ENCODE data around the gene MED16. TPM values are rescaled to one million over a fixed set of nuclear protein-coding genes. Genes with fewer than 3 reads are reported as not detected.

Gene MED16
- total and polyA plus RNA-seq, 8 donors = 16.7 to 126 (median 74.0) TPM

DNA sequence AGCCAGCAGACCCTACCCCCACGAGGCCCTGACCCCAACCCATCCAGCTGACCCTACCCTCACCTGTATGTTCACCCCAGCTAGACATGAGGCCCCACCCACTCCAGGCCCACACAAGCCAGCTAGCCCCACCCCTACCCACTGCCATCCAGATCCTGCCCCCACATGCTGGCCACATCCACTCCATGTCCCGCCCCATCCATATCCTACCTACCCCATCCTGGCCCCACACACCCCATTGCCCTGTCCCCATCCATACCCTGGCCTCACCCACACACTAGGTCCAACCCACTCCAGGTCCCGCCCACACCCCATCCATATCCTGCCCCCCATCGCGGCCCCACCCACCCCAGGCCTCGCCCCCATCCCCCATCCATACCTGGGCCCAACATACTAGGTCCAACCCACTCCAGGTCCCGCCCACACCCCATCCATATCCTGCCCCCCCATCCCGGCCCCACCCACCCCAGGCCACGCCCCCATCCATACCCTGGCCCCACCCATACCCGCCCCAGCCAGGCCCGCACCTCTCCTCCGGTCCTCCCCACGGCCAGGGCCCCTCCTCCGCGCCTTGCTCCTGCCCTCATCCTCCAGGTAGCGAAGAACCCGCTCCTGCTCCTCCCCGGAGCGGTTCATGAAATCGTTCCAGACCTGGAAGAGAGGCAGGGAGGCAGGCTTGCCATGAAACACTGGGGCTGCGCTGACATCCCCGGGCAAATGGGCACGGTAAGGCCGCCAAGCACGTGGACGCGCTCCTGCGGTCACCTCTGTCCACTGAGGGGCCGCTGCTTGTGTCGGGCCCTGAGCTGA is 7.5 kb upstream of the MED16 start:
- peak in 1 of 2 donors; percentile 67 for DNase-seq
- 69 to 85% (median 75%) methylated on average over 28 to 30 of the region's 30 CpGs for WGBS, 5 donors
- TF ChIP-seq POLR2AphosphoS5 (IDR thresholded peaks at IDR 0.05) (no peak), POLR2A (IDR thresholded peaks at IDR 0.05) (no peak), EP300 (IDR thresholded peaks at IDR 0.05) (no peak)
- TF ChIP-seq, protein P1, sequence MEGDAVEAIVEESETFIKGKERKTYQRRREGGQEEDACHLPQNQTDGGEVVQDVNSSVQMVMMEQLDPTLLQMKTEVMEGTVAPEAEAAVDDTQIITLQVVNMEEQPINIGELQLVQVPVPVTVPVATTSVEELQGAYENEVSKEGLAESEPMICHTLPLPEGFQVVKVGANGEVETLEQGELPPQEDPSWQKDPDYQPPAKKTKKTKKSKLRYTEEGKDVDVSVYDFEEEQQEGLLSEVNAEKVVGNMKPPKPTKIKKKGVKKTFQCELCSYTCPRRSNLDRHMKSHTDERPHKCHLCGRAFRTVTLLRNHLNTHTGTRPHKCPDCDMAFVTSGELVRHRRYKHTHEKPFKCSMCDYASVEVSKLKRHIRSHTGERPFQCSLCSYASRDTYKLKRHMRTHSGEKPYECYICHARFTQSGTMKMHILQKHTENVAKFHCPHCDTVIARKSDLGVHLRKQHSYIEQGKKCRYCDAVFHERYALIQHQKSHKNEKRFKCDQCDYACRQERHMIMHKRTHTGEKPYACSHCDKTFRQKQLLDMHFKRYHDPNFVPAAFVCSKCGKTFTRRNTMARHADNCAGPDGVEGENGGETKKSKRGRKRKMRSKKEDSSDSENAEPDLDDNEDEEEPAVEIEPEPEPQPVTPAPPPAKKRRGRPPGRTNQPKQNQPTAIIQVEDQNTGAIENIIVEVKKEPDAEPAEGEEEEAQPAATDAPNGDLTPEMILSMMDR (IDR thresholded peaks at IDR 0.05) = no peak
- Histone ChIP-seq H3K27ac (no peak overlapping the region), H3K4me3 (no peak overlapping the region), H3K4me1 (peaks cover 0 to 32% (median 9%) of the 10 kb centered on the region in 4 donors), H3K36me3 (peaks cover 15 to 57% (median 52%) of the 10 kb centered on the region in 4 donors), H3K27me3 (no peaks in the 10 kb centered on the region), H3K9me3 (no peaks in the 10 kb centered on the region)
- intact Hi-C loops (cut with DNase I; ENCODE audit: low total_unique reads) = no loop called here

DNA sequence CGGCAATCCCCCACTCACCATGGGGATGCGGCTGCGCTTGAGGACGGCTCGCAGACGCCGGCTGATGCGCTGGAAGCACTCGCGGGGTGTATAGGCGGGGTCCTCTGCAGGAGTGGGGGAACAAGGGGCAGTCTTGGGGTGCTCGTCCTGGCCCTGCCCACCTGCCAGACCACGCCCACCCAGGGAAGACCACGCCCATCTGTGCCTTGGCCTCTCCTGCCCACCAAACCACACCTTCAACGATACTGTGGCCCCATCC is 7.0 kb upstream of the MED16 start:
- TF ChIP-seq EP300 (IDR thresholded peaks at IDR 0.05) = no peak
- Histone ChIP-seq H3K9me3 (no peaks in the 10 kb centered on the region), H3K4me1 (peaks cover 0 to 32% (median 9%) of the 10 kb centered on the region in 4 donors), H3K36me3 (peaks cover 15 to 57% (median 52%) of the 10 kb centered on the region in 4 donors), H3K27ac (no peak overlapping the region), H3K4me3 (no peak overlapping the region), H3K27me3 (no peaks in the 10 kb centered on the region)
- DNase-seq = no peak
- intact Hi-C loops (cut with DNase I; ENCODE audit: low total_unique reads) = no loop called here
- 86 to 94% (median 89%) methylated on average over 14 to 15 of the region's 15 CpGs for whole genome bisulfite sequencing, 5 donors

DNA sequence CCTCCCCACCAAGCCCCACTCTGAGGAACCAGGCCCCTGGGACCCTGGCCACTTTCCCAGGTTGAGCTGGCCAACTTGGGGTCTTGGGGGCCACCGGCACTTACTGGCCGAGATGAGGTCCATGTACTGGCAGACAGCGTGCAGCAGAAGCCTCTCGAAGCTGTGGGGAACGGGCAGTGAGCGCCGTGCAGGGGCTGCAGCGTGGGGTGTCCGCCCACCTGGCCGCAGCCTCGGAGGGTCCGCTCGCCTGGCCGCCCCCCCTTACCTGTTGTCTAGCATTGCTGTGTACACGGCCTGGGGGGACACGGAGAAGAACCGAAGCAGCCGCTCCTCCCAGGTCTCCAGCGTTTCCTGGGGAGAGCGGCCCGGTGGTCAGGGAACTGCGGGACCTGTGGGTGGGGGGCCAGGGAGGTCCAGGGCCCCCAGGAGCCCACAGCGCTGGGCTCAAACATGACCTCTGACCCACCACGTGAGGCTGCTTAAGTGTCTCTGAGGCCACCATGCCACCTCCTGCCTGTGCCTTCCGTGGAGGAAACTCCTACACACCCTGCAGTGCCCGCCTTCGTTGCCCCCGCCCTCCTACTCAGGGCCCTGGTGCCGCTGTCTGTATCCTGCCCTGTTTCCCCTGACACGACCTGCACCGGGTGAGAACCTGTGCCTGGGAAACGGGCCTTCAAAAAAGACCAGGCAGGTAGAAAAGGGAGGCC is 6.5 kb upstream of the MED16 start:
- no peaks in the 10 kb centered on the region for H3K9me3 ChIP-seq
- H3K4me1 ChIP-seq = peaks cover 0 to 32% (median 9%) of the 10 kb centered on the region in 4 donors
- no peak overlapping the region for H3K27ac ChIP-seq
- intact Hi-C loops (cut with DNase I; ENCODE audit: low total_unique reads) = no loop called here
- WGBS, 5 donors = 89 to 96% (median 91%) methylated on average over 10 to 32 of the region's 32 CpGs
- H3K27me3 ChIP-seq = no peaks in the 10 kb centered on the region
- TF ChIP-seq POLR2AphosphoS5 (IDR thresholded peaks at IDR 0.05) (no peak), POLR2A (IDR thresholded peaks at IDR 0.05) (no peak), EP300 (IDR thresholded peaks at IDR 0.05) (no peak)
- TF ChIP-seq, protein P1 (IDR thresholded peaks at IDR 0.05) = no peak
- no peak for DNase-seq
- H3K4me3 ChIP-seq = no peak overlapping the region
- peaks cover 15 to 57% (median 52%) of the 10 kb centered on the region in 4 donors for H3K36me3 ChIP-seq

DNA sequence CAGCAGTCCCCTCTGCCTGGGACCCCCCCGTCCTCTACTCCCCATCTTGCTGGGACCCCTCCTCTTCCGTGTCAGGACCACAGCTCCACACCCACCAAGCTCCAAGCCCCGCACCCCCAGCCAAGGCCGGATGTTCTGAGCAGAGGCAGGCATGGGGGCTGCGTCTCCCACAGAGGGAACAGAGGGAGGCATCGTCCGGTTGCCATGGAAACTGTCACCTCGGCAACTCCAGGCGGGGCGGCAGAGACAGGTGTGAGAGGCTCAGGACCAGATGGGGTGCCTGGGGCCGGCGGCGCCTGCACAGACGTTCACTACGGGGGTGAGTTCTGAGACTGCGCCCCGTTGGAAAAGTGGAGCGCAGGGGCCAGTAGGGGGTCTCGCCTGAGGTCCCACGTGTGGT is 5.7 kb upstream of the MED16 start:
- H3K4me1 ChIP-seq = peaks cover 0 to 36% (median 9%) of the 10 kb centered on the region in 4 donors
- TF ChIP-seq POLR2AphosphoS5 (IDR thresholded peaks at IDR 0.05) (no peak), POLR2A (IDR thresholded peaks at IDR 0.05) (no peak), EP300 (IDR thresholded peaks at IDR 0.05) (no peak)
- TF ChIP-seq, protein P1 (IDR thresholded peaks at IDR 0.05) = no peak
- H3K27me3 ChIP-seq = no peaks in the 10 kb centered on the region
- no peak overlapping the region for H3K4me3 ChIP-seq
- no peaks in the 10 kb centered on the region for H3K9me3 ChIP-seq
- no peak overlapping the region for H3K27ac ChIP-seq
- H3K36me3 ChIP-seq = peaks cover 15 to 55% (median 51%) of the 10 kb centered on the region in 4 donors
- intact Hi-C loops (cut with DNase I; ENCODE audit: low total_unique reads) = no loop called here
- 72 to 82% (median 78%) methylated on average over 9 to 20 of the region's 20 CpGs for WGBS, 5 donors
- DNase-seq = peak in 1 of 2 donors; percentile 76

All from stomach (tissue), 9 donors.